ENCODE data around the gene ERAS.

GRCh38 chrX:48814722-48815121 lies 11.6 kb upstream of the ERAS start:
- TF ChIP-seq POLR2A (IDR thresholded peaks at IDR 0.05) = no peak
- no peak for TF ChIP-seq CTCF (IDR thresholded peaks at IDR 0.05)

Data from Peyer's patch (tissue), 4 donors.